HFFc6 (cell line): Measurements from ENCODE around the gene PRIMA1. TPM values are rescaled to one million over a fixed set of nuclear protein-coding genes. Genes with fewer than 3 reads are reported as not detected.

Source experiments
- DNase-seq: peaks from one replicate; pipeline ENCODE4 v3.0.0-alpha.2; 2018
- H3K27ac Mint-ChIP-seq: 2 replicates; pipeline ENCODE4 v1.8.0; 2020; ENCODE audit warnings: mild to moderate bottlenecking, mixed read lengths
- H3K27me3 Mint-ChIP-seq: 2 replicates; pipeline ENCODE4 v1.8.0; 2021; ENCODE audit warnings: mild to moderate bottlenecking, moderate library complexity, mixed read lengths; ENCODE audit not compliant: insufficient read depth
- H3K36me3 Mint-ChIP-seq: 2 replicates; pipeline ENCODE4 v1.8.0; 2021; ENCODE audit warnings: low read depth, mixed read lengths
- H3K4me1 Mint-ChIP-seq: 2 replicates; pipeline ENCODE4 v1.8.0; 2020; ENCODE audit warnings: low read depth, mixed read lengths
- H3K4me3 Mint-ChIP-seq: 2 replicates; pipeline ENCODE4 v1.8.0; 2020; ENCODE audit warnings: mild to moderate bottlenecking, moderate library complexity, mixed read lengths
- H3K9me3 Mint-ChIP-seq: 2 replicates; pipeline ENCODE4 v1.8.0; 2020; ENCODE audit warnings: mild to moderate bottlenecking, mixed read lengths
- CTCF ChIP-seq: fragments of 200-600 bp; sonication (generic); IDR thresholded peaks from 2 replicates; pipeline ENCODE4 v1.5.0; 2021; ENCODE audit warnings: antibody characterized with exemption, mild to moderate bottlenecking
- total RNA-seq, 6 experiments: library from RNA; stranded (reverse); fragmentation: NEBNext Ultra II Directional; extraction: Animal tissue kit (Norgen Biotek cat#: 25700); gene quantifications; 2 replicates in 1 of 6; 3 replicates in 5 of 6; pipeline ENCODE4 v1.2.3, GENCODE V29; 2021

PRIMA1 gene
- total RNA-seq, 6 experiments from 2014 or later: not detected

GRCh38 chr14:93708800-93709199 lies 79.5 kb downstream of the PRIMA1 start:
- DNase-seq: no peak
- no peak overlapping the region for H3K4me3 Mint-ChIP-seq
- H3K27ac Mint-ChIP-seq: no peak overlapping the region
- peaks cover 1% of the 10 kb centered on the region; the same call in 1 of the 2 replicates for H3K27me3 Mint-ChIP-seq
- TF ChIP-seq CTCF: no peak
- H3K9me3 Mint-ChIP-seq: peaks cover 49% of the 10 kb centered on the region
- H3K36me3 Mint-ChIP-seq: no peaks in the 10 kb centered on the region
- H3K4me1 Mint-ChIP-seq: no peaks in the 10 kb centered on the region

- no peak overlapping the region for H3K27ac Mint-ChIP-seq
- H3K4me1 Mint-ChIP-seq: no peaks in the 10 kb centered on the region
- no peaks in the 10 kb centered on the region for H3K36me3 Mint-ChIP-seq
- H3K4me3 Mint-ChIP-seq: no peak overlapping the region
- H3K9me3 Mint-ChIP-seq: peaks cover 49% of the 10 kb centered on the region
- TF ChIP-seq CTCF: no peak
- no peak for DNase-seq
- peaks cover 1% of the 10 kb centered on the region; the same call in 1 of the 2 replicates for H3K27me3 Mint-ChIP-seq
Observed at GRCh38 chr14:93708311-93708734, 80.0 kb downstream of the PRIMA1 start.

- Mint-ChIP-seq H3K4me1 (no peaks in the 10 kb centered on the region), H3K9me3 (peaks cover 58% of the 10 kb centered on the region), H3K27ac (no peak overlapping the region), H3K36me3 (no peaks in the 10 kb centered on the region), H3K27me3 (peaks cover 1% of the 10 kb centered on the region; the same call in 1 of the 2 replicates), H3K4me3 (no peak overlapping the region)
- DNase-seq: no peak
- TF ChIP-seq CTCF: no peak
Observed at GRCh38 chr14:93707475-93707874, 80.8 kb downstream of the PRIMA1 start.

- no peaks in the 10 kb centered on the region for H3K27me3 Mint-ChIP-seq
- no peaks in the 10 kb centered on the region for H3K36me3 Mint-ChIP-seq
- no peaks in the 10 kb centered on the region for H3K4me1 Mint-ChIP-seq
- H3K4me3 Mint-ChIP-seq: no peak overlapping the region
- TF ChIP-seq CTCF: no peak
- H3K9me3 Mint-ChIP-seq: peaks cover 62% of the 10 kb centered on the region
- H3K27ac Mint-ChIP-seq: no peak overlapping the region
- no peak for DNase-seq
Observed at GRCh38 chr14:93706360-93706955, 81.8 kb downstream of the PRIMA1 start.

GRCh38 chr14:93705513-93706156 lies 82.7 kb downstream of the PRIMA1 start:
- no peak for DNase-seq
- no peaks in the 10 kb centered on the region for H3K27me3 Mint-ChIP-seq
- no peaks in the 10 kb centered on the region for H3K36me3 Mint-ChIP-seq
- no peak overlapping the region for H3K27ac Mint-ChIP-seq
- H3K4me1 Mint-ChIP-seq: no peaks in the 10 kb centered on the region
- no peak for TF ChIP-seq CTCF
- no peak overlapping the region for H3K4me3 Mint-ChIP-seq
- peaks cover 70% of the 10 kb centered on the region for H3K9me3 Mint-ChIP-seq
